CD4-positive, alpha-beta T cell treated with Interleukin-12 subunit alpha and Interleukin-12 subunit beta, for 1 hour (primary cell): Measurements from ENCODE around the gene HCRTR1.

ENCODE experiments used
- DNase-seq: peaks from one replicate; pipeline ENCODE4 v3.0.0-alpha.2; 2020

The HCRTR1 gene

GRCh38 chr1:31626223-31627207, 9.0 kb downstream of the HCRTR1 start:
- no peak for DNase-seq

- no peak for DNase-seq
Measured at GRCh38 chr1:31627301-31627929, 9.9 kb downstream of the HCRTR1 start.

GRCh38 chr1:31627930-31628559, 10.6 kb downstream of the HCRTR1 start:
- no peak for DNase-seq

GRCh38 chr1:31628931-31629556, 11.6 kb downstream of the HCRTR1 start:
- DNase-seq, result no peak

- DNase-seq, result no peak
Measured at GRCh38 chr1:31632649-31633048, 15.2 kb downstream of the HCRTR1 start.

- no peak for DNase-seq
Measured at GRCh38 chr1:31633117-31633516, 15.6 kb downstream of the HCRTR1 start.

- no peak for DNase-seq
Measured at GRCh38 chr1:31637915-31638673, 20.6 kb downstream of the HCRTR1 start.

GRCh38 chr1:31639543-31639942, 22.1 kb downstream of the HCRTR1 start:
- DNase-seq, result no peak

- DNase-seq, result no peak
Measured at GRCh38 chr1:31640179-31640578, 22.7 kb downstream of the HCRTR1 start.

- DNase-seq, result no peak
Measured at GRCh38 chr1:31640964-31641363, 23.5 kb downstream of the HCRTR1 start.

- DNase-seq, result no peak
Measured at GRCh38 chr1:31642366-31642765, 24.9 kb downstream of the HCRTR1 start.

GRCh38 chr1:31642897-31643296, 25.4 kb downstream of the HCRTR1 start:
- DNase-seq, result no peak

- DNase-seq, result no peak
Measured at GRCh38 chr1:31643976-31644559, 26.6 kb downstream of the HCRTR1 start.

GRCh38 chr1:31644560-31645273, 27.2 kb downstream of the HCRTR1 start, which contains the start of gene PEF1:
Gene PEF1, minus strand, starts transcription at chr1:31644876. Its CDS starts 12 bp downstream, at chr1:31644864.
- DNase-seq, result peak; percentile 99

GRCh38 chr1:31645274-31645568, 27.7 kb downstream of the HCRTR1 start:
- no peak for DNase-seq

GRCh38 chr1:31646259-31646960, 28.9 kb downstream of the HCRTR1 start:
- no peak for DNase-seq

- DNase-seq, result no peak
Measured at GRCh38 chr1:31647106-31647505, 29.6 kb downstream of the HCRTR1 start.

- no peak for DNase-seq
Measured at GRCh38 chr1:31648190-31648589, 30.7 kb downstream of the HCRTR1 start.

- no peak for DNase-seq
Measured at GRCh38 chr1:31648641-31649357, 31.3 kb downstream of the HCRTR1 start.
